D341Med (cell line): ENCODE data around the gene DNALI1.
A peak's percentile ranks its signal among the peaks of the same experiment; 100 is the strongest.
"Not testable (repeated sequence)": the region's sequence is repeated elsewhere in the genome, so short reads cannot be mapped to it uniquely, and the experiment has no call there.

ENCODE experiments used
- DNase-seq: peaks from one replicate; pipeline ENCODE4 v3.0.0; 2012; ENCODE audit warnings: low spot score

Gene DNALI1

GRCh38 chr1:37553927-37554808 lies 2.6 kb upstream of the DNALI1 start, which contains the start of gene SNIP1:
SNIP1 (minus strand) TSS chr1:37554293; CDS start chr1:37554229, 64 bp downstream.
- DNase-seq = peak; percentile 94

GRCh38 chr1:37557402-37557801 lies 662 bp downstream of the DNALI1 start:
- DNase-seq = no peak

GRCh38 chr1:37558411-37558810 lies 1.7 kb downstream of the DNALI1 start:
- DNase-seq = no peak

- DNase-seq = no peak
These were observed 2.3 kb downstream of the DNALI1 start for GRCh38 chr1:37559080-37559479.

- not testable (repeated sequence) for DNase-seq
These were observed 3.2 kb downstream of the DNALI1 start for GRCh38 chr1:37559957-37560379.

GRCh38 chr1:37560401-37561132 lies 3.8 kb downstream of the DNALI1 start:
- DNase-seq = no peak

- peak; percentile 63 for DNase-seq
These were observed 4.7 kb downstream of the DNALI1 start for GRCh38 chr1:37561133-37562132.

- DNase-seq = no peak
These were observed 6.2 kb downstream of the DNALI1 start for GRCh38 chr1:37562984-37563383.

GRCh38 chr1:37564892-37565291 lies 8.2 kb downstream of the DNALI1 start:
- no peak for DNase-seq

GRCh38 chr1:37567023-37567422 lies 10.3 kb downstream of the DNALI1 start:
- no peak for DNase-seq

- DNase-seq = no peak
These were observed 14.0 kb downstream of the DNALI1 start for GRCh38 chr1:37570528-37571334.

GRCh38 chr1:37574834-37575480 lies 18.2 kb downstream of the DNALI1 start:
- no peak for DNase-seq

GRCh38 chr1:37575692-37576091 lies 19.0 kb downstream of the DNALI1 start:
- DNase-seq = no peak

GRCh38 chr1:37584544-37584943 lies 27.8 kb downstream of the DNALI1 start:
- not testable (repeated sequence) for DNase-seq

- DNase-seq = no peak
These were observed 32.2 kb downstream of the DNALI1 start for GRCh38 chr1:37588939-37589338.

- no peak for DNase-seq
These were observed 37.0 kb downstream of the DNALI1 start for GRCh38 chr1:37593726-37594125.

GRCh38 chr1:37595440-37596181 lies 38.9 kb downstream of the DNALI1 start, which contains the start of gene GNL2:
GNL2 (minus strand) TSS chr1:37595937; CDS start chr1:37595822, 115 bp downstream.
- DNase-seq = peak; percentile 99

GRCh38 chr1:37596182-37596667 lies 39.5 kb downstream of the DNALI1 start:
- no peak for DNase-seq

GRCh38 chr1:37599940-37600339 lies 43.2 kb downstream of the DNALI1 start:
- DNase-seq = no peak
